HG03520 (cell line): ENCODE results near the gene PNN.
A peak's percentile ranks its signal among the peaks of the same experiment; 100 is the strongest.
"Not testable (repeated sequence)": the region's sequence is repeated elsewhere in the genome, so short reads cannot be mapped to it uniquely, and the experiment has no call there.

Source experiments
- ATAC-seq: cut with Tn5 transposase; IDR thresholded peaks from one replicate; pipeline ENCODE4 v1.9.1; 2021; ENCODE audit warnings: mild to moderate bottlenecking, moderate library complexity; ENCODE audit not compliant: unreplicated experiment

The PNN gene

DNA sequence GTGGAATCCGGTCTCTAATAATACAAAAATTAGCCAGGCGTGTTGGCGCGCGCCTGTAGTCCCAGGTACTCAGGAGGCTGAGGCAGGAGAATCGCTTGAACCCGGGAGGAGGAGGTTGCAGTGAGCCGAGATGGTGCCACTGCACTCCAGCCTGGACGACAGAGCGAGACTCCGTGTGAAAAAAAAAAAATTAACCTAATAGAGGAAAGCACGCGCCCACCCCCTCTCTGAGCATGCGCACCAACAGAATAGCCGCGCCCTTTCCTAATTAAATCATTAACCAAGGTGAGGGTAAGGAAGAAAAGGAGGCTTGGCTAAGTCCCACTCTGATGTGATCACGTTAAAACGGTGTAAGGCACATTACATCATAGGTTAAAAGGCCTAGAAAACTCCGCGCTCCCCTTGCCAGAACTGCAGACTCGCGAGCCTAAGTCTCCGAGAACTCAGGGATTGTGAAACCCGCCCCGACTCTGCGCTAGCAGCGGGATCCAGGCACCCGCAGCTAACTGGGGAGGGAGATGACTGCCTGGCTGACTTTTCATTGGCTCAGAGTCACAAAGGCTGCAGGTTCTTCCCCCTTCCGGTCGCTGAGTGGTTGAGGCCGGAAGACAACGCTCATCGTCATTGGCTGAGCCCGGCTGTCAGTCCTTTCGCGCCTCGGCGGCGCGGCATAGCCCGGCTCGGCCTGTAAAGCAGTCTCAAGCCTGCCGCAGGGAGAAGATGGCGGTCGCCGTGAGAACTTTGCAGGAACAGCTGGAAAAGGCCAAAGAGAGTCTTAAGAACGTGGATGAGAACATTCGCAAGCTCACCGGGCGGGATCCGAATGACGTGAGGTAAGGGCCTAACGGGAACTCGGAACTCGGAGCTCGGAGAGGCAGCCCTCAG, at the start of gene PNN:
Gene PNN, plus strand, starts transcription at position 695 of the 885 bp plus-strand sequence. Its CDS starts 26 bp downstream, at position 721.
- peak; percentile 90 for ATAC-seq

DNA sequence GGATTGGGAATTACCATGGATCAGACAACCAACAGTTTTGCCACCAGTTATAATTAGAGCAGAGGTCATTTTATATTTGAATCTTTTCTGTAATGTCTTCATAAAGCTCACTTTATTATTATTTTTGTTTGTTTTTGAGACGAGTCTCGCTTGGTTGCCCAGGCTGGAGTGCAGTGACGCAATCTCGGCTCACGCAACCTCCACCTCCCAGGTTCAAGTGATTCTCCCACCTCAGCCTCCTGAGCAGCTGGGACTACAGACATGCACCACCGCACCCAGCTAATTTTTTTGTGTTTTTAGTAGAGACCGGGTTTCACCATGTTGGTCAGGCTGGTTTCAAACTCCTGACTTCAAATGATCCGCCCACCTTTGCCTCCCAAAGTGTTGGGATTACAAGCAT, 37.2 kb upstream of the PNN start:
- ATAC-seq: not testable (repeated sequence)

DNA sequence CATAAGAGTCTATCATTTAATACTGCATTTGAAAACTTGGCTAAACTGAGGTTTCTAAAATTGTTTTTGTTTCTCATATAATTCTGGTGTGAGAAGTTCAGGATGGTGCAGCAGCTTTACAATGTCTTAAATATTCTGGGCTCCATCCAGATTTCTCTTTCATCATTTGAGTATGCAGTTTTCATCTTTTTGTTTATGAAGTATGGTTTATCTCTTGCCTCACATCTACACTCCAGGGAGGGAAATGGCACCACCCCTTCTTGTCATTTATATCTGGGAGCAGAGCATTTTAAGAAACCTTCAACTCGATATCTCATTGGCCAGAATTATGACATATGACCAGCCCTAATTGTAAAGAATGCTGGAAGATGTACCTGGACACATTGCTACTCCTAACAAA, 36.6 kb upstream of the PNN start:
- no peak for ATAC-seq

DNA sequence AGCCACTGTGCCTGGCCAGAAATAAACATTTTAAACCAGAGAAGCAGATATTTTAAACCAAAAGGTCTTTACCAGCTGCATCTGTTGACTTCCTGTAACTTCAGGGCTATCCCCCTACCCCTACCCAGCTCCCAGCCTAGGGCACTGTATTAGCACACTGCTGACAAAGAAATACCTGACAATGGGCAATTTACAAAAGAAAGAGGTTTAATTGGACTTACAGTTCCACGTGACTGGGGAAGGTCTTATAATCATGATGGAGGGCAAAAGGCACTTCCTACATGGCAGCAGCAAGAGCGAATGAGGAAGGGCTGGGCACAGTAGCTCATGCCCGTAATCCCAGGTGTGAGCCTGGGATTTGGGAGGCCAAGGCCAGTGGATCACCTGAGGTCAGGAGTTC, 34.9 kb upstream of the PNN start:
- ATAC-seq: no peak

DNA sequence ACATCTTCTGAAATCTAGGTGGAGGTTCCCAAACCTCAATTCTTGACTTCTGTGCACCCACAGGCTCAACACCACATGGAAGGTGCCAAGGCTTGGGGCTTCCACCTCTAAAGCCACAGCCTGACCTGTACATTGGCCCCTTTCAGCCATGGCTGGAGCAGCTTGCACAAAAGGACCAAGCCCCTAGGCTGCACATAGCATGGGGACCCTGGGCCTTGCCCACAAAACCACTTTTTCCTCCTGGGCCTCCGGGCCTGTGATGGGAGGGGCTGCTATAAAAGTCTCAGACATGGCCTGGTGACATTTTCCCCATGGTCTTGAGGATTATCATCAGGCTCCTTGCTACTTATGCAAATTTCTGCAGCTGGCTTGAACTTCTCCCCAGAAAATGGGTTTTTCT, 33.4 kb upstream of the PNN start:
- not testable (repeated sequence) for ATAC-seq

DNA sequence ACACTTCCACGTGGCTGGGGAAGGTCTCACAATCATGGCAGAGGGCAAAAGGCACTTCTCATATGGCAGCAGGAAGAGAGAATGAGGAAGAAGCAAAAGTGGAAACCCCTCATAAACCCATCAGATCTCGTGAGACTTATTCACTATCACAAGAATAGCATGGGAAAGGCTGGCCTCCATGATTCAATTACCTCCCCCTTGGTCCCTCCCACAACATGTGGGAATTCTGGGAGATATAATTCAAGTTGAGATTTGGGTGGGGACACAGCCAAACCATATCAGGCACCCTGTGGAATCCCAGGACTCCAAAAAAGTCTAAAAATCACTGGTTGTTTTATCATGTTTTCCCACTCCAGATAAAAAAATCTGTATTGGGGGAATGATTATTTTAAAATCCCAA, 31.8 kb upstream of the PNN start:
- ATAC-seq: not testable (repeated sequence)

DNA sequence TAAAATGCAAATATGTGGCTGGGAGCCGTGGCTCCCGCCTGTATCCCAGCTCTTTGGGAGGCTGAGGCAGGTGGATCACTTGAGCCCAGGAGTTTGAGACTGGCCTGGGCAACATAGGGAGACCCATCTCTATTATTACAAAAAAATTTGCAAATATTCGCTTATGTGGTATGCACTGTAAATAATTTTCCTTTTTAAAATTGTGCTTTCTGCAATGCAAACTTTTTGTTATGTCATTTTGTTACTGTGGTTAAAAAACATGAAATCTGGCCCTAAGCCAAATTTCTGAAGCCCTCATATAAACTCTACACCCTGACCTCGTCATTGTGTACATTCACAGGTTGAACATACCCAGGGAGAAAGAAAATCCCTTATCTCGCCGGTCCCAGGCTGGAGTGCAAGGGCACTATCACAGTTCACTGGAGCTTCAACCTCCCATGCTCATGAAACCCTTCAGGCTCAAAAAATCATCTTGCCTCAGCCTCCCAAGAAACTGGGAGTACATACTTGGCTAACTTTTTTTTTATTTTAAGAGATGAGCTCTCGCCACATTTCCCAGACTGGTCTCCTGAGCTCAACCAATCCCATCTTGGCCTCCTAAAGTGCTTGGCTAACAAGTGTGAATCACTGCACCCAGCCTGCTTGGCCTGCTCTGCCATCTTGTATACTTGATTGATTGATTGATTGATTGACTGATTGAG, 29.6 kb upstream of the PNN start:
- no peak for ATAC-seq

DNA sequence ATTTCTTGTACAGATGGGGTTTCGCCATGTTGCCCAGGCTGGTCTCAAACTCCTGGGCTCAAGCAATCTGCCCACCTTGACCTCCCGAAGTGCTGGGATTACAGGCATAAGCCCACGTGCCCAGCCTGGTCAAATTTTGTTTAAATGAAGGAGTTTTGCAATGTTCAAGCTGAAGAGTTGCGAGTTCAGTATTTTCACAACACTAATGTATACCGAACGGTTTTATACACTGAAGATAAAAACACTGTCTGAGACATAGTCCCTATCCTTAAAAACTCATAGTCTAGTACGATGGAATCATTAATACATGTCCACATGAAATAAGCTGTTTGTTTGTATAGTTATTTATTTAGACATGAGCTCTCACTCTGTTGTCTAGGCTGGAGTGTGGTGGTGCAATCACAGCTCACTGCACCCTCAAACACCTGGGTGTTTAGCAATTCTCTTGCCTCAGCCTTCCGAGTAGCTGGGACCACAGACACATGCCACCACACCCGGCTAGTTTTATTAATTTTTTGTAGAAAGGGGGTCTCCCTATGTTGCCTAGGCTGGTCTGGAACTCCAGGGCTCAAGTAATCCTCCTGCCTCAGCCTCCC, 20.4 kb upstream of the PNN start:
- ATAC-seq: no peak

DNA sequence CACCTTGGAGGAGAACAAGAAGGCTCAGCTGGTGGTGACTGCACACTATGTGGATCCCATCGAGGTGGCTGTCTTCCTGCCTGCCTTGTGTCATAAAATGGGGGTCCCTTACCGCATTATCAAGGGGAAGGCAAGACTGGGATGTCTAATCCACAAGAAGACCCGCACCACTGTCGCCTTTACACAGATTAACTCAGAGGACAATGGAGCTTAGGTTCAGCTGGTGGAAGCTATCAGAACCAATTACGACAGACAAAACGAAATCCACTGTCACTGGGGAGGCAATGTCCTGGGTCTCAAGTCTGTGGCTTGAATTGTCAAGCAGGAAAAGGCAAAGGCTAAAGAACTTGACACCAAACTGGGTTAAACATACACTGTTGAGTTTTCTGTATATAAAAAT, 17.6 kb upstream of the PNN start:
- ATAC-seq: no peak

DNA sequence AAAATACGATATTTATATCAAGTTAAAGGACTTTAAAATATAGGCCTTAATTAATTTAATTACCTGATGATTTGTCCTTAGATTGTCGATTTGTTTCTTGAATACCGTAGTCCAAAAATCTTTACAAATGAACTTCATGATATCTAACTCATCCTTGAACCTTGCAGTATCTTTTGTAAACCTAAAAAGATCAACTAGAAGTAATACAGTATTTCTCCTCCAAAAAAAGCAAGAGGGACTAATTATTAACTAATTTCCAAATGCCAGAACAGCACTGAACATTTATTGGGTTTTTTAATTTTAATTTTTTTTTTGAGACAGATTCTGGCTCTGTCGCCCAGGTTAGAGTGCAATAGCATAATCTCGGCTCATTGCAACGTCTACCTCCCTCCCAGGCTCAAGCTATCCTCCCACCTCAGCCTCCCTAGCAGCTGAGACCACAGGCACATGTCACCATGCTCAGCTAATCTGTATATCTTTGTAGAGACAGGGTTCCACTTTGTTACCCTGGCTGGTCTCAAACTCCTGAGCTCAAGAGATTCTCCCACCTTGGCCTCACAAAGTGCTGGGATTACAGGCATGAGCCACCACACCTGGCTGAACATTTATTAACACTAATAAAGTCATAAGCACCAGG, 16.7 kb upstream of the PNN start:
- no peak for ATAC-seq

DNA sequence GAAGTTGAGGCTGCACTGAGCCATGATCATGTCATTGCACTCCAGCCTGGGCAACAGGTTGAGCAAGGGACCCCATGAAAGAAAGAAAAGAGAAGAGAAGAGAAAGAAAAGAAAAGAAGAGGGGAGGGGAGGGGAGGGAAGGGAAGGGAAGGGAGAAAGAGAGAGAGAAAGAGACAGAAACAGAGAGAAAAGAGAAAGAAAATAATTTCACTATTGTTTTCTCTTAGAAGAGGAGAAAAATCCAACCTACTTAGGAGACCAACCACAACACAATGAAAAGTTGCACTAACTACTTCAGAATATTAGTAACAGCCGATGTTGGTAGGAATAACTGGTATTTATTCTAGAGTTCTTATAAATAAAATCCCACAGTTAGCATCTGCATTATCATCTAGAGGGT, 14.6 kb upstream of the PNN start:
- no peak for ATAC-seq

DNA sequence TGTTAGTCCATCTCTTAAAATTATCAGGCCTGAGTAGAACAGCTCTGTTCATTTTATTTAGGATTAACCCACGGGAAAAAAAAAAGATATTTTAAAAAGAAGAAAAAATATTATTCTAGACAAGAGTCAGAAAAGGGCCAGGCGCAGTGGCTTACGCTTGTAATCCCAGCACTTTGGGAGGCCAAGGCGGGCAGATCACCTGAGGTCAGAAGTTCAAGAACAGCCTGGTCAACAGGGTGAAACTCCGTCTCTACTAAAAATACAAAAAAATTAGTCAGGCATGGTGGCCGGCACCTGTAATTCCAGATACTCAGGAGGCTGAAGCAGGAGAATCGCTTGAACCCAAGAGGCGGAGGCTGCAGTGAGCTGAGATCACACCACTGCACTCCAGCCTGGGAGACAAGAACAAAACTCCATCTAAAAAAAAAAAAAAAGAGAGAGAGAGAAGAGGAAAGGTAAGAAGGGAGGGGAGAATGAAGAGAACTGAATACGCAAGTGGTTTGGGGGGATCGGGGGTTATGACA, 7.2 kb upstream of the PNN start:
- ATAC-seq: not testable (repeated sequence)

DNA sequence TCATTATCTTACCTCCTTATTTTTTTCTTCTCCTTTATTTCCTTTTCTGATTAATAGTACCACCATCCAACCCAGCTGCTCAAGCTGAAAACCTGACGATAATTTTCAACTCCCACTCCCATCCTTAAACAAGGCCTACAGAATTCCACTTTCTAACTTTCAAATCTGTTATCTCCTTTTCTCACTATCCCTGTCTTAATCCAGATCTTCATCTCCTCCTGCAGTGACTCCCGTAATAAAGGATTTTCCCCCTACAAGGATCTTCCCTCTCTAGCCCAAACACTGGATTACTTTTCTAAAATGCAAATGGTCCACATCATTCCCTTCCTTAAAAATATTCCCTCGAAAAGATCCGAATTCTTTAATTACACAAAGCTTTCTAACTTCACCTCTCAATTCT, 6.5 kb upstream of the PNN start:
- no peak for ATAC-seq

DNA sequence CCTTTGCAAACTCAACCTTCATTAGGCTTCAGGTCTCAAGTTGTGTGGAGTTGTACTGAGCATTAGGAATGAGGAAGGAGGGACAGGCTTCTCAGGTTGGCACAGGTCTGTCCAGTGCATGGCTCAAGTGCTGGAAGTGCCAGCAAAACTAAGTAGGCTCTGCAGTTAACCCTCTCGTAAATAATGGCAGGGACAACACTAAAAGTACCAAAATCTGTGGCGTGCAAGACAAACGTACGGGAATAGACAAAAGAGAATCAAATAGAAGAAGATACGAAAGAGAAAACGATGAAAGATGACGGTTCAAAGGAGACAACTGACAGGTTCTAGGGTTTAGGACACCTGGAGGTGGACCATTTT, 5.5 kb upstream of the PNN start:
- no peak for ATAC-seq

DNA sequence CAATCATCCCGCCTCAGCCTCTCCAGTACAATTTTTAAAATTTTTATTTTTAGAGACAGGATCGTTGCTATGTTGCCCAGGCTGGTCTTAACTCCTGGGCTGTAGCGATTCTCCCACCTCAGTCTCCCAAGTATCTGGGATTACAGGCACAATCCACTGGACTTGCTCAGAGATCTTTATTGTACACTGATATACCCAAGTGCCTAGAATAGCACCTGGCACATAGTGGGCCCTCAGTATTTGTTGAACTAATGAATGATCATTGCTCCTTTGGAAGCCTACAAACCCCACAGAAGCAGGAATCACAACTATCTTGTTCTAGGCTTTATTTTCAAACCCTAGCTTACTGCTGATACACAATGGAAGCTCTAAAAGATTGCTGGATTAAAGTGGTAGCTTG, 1.9 kb upstream of the PNN start:
- no peak for ATAC-seq

DNA sequence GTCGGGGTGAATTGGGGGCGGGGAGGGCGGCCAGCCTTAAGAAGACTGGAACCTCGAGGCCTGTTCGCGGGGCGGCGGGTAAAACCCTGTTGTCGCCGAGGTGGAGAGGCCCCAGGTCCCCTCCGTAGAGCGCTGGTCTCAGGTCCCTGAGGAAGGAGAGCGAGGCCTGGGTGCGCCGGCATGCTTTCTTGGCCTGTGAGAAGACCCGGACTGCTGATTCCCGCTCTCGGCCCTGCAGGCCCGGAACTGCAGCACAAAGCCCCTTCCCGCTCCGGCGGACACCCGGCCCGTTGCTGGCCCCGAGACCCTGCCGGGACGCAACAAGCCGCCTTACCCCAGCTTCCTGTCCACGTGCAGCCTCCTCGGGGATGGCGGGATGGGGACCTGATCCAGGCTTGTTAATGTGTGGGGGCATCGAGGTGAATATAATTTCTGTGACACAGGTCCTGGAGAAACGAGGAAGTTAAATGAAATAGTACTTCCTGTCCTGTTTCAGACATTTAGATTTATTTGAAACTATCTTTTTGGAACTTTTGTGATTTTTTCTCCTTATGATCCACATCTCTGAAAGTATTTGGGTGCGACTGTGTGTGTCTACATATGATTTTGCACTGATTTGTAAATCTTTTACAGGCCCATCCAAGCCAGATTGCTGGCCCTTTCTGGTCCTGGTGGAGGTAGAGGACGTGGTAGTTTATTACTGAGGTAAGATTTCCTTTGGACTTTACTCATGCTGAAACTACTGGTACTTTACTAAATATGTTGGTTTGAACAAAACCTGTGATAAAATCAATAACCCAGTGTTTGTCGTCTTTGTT, 600 bp downstream of the PNN start:
- ATAC-seq: no peak

DNA sequence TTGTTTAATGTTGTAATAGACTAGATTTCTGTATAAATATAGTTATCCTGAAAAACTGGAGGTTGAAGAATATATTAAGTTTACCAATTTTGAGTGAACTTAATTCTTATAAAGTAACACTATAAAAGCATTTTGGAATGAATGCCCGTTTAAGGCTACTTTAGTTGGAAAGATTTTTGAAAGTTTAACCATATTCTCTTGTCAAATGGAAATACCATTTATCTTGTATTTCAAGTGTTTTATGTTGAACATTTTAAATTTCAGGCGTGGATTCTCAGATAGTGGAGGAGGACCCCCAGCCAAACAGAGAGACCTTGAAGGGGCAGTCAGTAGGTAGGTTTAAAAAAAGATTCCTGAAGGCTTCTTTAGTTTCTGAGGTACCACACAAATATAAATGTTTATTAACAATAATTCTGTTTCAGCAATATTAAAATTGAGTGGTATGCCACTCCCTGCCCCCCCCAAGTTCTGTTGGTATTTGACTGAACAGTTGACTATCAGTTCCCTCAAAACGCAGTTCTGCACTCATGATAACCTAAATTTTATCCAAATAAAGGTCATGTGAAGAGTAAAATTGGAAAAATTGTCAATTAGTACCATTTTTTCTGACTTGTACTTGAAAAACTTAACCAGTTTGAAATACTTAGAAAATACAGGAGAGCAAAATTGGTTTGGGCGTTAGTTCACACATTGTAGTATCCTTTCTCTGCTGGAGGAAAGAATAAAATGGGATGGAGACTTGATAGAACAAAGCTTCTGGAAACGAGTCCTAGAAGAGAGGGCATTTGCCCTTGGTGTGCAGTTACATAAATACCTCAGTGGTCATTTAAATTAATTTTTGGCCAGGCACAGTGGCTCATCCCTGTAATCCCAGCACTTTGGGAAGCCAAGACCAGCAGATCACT, 1.5 kb downstream of the PNN start:
- no peak for ATAC-seq

DNA sequence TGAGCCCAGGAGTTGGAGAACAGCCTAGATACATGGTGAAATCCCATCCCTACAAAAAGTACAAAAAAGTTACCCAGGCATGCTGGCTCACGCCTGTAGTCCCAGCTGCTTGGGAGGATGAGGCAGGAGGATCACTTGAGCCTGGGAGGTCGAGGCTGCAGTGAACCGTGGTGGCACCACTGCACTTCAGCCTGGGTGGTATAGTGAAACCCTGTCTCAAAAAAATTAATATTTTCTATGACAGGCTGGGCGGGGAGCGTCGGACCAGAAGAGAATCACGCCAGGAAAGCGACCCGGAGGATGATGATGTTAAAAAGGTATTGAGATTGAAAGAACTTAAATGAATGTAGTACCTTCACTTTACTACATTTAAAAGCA, 2.1 kb downstream of the PNN start:
- no peak for ATAC-seq

DNA sequence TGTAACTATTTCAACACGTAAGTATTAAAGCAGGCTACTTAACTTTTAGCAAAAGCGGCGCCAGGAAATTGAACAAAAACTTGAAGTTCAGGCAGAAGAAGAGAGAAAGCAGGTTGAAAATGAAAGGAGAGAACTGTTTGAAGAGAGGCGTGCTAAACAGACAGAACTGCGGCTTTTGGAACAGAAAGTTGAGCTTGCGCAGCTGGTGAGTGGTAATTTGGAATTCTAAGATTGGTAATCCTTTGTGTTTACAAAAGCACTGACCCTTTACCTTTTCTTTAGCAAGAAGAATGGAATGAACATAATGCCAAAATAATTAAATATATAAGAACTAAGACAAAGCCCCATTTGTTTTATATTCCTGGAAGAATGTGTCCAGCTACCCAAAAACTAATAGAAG, 4.0 kb downstream of the PNN start:
- ATAC-seq: no peak
